Renal cortical epithelial cell (primary cell): ENCODE measurements around the gene PLEKHA6. TPM values are rescaled to one million over a fixed set of nuclear protein-coding genes. Genes with fewer than 3 reads are reported as not detected.
A peak's percentile ranks its signal among the peaks of the same experiment; 100 is the strongest.
"Not testable (repeated sequence)": the region's sequence is repeated elsewhere in the genome, so short reads cannot be mapped to it uniquely, and the experiment has no call there.

Experiments
- DNase-seq: peaks from one replicate; pipeline ENCODE4 v3.0.0-alpha.2; 2011; ENCODE audit warnings: low read depth
- total RNA-seq: library from RNA; depleted of rRNA; stranded (reverse); fragments of >200 nt; gene quantifications from 2 replicates; pipeline ENCODE4 v1.2.3, GENCODE V29; 2014

PLEKHA6 gene
- total RNA-seq, 1 donor from 2014 or later = 26.8 TPM

DNA sequence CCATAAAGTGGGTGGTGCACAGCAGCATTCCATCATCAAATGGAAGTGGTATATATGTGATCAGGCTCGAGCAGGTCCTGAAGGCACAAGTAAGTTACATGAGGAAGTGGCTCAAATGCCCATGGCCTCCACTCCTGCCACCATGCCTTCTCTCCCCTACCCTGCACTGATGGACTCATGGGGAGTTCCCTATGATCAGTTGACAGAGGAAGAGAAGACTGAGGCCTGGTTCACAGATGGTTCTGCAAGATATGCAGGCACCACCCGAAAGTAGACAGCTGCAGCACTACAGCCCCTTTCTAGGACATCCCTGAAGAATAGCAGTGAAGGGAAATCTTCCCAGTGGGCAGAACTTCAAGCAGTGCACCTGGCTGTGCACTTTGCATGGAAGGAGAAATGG lies 121.2 kb downstream of the PLEKHA6 start:
- DNase-seq = not testable (repeated sequence)

DNA sequence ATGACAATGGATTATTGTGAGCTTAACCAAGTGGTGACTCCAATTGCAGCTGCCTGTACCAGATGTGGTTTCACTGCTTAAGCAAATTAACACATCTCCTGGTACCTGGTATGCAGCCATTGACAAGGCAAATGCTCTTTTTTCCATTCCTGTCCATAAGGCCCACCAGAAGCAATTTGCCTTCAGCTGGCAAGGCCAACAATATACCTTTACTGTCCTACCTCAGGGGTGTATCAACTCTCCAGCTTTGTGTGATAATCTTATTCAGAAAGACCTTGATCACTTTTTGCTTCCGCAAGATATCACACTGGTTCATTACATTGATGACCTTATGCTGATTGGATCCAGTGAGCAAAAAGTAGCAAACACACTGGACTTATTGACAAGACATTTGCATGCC lies 122.2 kb downstream of the PLEKHA6 start:
- DNase-seq = not testable (repeated sequence)

DNA sequence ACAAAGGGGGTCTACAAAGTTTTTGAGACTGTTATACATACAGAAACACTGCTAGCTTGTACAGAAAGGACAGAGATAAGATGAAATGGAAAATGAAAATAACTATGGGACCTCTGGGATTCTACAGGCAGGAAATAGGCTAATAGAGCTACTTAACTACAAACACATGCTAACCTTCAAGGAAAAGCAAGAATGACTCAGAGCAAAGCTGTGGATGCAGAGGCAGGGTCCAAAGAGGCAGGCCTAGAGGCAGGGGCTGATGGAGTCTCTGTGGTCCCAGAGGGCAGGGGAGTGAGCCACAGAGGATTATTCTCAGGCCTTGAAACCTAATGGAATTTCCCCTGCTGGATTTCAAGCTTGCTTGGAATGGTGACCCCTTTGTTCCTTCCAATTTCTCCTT lies 127.2 kb downstream of the PLEKHA6 start:
- no peak for DNase-seq

DNA sequence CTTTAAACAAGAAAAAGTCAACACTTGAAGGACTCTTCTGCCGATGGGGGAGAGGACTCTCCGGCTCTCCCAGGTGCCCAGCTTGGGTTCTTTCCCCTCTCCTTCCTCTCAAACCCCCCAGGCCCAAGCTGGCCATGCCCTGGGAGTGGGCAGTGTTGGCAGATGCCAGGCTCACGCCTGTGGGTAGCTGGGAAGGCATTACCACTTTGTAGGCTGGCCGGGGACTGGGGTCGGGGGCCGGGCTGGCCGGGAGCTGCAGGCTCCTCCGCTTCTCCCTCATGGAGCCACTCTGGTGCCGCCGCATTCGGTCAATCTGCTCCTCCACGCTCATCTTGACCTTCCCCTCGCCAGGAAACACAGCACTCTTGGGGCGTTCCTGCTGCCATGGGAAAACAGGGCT lies 129.5 kb downstream of the PLEKHA6 start:
- DNase-seq = no peak

DNA sequence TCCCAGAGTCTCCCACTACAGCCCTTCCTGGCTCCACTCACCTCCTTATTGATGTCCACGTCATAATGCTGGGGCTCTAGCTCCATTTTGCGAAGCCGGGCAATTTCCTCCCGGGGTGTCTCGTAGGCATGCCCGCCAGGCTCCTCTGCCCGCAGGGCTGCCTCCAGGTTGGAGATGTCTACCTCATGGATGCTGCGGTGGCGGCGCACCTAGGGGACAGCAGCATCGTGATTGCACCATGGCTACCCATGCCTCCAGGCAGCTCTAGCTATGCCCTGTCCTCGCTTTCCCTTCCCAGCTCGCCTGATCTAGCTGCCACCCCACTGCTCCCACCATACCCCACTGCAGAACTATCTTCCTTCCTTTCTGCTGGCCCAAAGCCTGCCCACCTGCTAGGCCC lies 130.8 kb downstream of the PLEKHA6 start:
- DNase-seq = no peak

DNA sequence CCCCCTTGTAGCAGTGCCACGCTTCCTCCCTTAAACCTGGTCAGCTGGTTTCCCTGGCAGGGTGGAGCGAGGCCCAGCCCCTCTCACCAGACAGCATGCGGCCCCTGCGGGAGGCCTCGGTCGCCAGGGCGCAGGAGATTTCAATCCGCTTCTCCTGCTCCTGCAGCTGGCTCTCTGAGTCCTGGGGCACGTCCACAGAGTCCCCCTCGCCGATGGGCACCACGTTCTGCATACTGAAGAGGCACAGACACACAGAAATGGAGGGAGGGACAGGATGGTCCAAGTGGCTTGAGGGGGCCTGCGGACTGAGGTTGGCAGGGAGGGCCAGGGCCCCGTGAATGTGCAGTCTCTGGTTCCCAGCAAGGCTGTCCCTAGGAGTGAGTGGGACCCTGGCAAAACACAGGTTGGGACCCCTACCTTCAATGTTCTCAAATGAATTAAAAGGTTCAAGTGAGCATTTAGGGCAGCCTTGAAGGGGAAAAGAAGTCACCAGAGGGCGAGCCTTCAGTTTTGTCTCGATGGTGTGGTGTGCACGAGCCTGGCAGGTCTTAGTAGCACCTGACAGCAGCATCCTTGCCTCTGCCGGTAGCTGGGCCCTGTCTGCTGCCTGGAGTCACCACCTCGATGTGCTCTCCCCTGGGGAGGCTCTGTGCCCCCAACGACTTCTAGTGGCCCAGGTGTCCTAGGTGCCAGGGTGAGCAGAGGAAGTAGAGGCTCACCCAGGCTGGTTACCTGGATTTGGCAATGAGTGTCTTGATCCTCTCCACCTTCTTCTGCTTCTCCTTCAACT lies 131.5 kb downstream of the PLEKHA6 start:
- DNase-seq = no peak

DNA sequence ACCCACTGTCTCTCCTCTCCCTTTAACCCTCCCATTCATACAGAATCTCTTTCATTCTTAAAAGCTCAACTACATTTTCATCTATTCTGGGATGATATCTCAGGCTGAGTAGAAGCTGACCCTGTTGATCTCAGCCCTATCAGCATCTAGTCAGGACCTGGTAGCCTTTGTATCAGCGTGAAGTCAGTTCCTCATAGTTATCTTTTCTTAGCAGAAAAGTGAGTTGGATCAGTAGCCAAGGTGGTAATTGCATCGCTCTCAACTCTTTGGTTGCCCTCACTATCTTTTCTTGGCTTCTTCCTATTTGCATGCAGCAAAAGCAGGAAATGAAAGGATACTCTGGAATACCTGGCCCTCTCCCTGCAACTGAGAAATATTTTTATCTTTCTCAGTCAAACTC lies 132.4 kb downstream of the PLEKHA6 start:
- DNase-seq = no peak

DNA sequence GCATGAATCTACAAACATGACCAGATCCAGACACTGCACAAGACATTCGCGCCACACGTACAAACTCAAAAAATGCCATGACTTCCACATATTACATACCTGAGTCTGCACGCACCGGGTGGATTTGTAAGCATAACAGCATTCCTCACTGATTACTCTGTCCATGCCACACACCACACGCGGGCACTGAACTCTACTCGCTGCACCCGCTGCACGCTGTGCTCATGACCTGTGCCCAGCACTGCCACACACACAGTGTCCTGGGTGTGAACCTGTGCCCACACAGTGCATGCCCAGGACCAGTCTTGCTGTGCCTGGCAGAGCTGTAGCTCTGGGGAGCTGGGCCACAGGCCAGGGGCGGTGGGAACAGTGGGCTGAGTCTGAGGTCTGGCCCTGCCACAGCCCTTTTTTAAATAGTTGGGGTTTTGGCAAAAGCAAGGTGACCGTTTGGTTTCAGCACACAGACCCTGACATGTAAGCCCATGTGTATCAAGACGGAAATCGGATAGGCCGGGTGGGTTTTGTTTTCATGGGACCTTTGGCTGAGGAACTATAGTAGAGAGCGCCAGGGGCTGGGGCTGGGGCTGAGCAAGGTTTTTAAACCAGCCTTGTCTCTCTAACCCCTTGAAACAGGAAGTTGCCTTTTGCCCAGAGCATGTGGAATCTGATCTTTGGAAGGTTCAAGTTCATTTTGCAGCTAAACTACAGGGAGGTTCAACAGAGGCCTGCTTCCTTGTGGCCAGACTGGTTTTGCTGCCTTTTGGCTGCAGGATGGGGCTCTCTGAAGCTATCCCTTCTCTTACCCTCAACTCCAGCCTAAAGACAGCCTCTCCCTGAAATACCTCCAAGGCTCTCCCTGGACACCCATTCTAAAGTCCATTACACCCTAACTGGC lies 133.6 kb downstream of the PLEKHA6 start:
- DNase-seq = peak; percentile 92

DNA sequence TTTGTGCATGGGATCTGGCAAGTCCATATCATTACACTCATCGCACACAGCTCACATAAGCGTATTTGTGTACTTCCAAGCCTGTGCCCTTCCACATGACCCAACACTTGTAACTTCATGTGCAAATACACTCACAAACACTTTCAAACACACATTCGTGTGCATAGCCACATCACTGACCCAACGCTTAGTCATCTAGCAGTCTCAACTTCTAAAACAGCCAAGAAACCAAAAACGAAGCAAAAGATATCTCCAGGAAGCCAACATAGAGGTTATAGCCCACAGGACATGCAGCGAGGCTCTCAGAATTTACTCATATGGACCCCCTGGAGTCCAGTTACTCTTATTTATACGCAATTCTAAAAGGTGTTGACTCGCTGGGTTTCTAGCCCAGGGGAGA lies 135.1 kb downstream of the PLEKHA6 start:
- DNase-seq = no peak

DNA sequence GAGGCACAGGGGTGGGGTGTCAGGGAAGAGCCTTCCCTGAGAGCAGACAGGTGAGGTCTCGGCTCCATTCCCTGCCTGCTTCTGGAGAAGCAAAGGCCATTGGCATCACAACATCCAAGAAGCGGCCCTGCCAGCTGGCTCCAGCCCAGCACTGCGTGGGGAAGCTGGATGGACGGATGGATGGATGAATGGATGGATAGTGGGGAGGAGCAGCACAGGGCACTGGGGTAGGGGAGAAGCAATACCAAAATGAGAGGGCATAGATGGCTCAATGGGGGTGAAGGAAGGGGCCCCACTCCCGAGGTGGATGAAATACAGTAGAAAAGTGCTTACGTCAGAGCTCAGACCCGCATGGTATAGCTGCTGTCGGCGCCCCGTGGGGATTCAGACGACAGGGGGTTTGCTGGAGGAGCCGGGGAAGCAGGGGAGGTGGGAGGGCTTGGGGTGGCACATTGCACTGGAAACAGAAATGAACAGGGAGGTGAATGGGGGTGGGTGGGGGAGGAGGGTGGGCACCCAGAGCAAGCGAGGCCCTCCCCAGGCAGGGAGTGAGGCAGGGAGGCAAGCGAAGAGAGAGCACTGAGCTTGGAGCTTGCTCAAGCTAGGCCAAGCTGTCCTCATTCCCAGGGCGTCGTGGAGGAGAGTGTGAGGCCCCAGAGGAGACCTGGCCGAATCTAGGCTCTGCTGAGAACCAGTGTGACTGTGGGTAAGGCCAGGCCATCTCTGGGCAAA lies 136.4 kb downstream of the PLEKHA6 start:
- no peak for DNase-seq

DNA sequence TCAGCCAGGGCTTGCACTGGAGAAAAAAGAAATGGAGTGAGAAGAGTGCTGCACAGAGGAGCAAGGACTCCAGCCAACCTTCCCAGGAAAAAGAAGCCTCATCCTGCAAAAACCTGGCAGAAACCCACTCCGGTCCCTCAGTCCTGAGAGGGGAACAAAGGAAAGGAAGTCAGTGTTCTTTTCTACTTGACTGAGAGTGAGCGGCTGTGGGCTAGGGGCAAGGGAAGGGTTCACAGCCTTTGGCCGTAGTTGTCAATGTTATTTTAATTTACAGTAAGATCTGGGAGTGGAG lies 137.0 kb downstream of the PLEKHA6 start:
- DNase-seq = no peak

DNA sequence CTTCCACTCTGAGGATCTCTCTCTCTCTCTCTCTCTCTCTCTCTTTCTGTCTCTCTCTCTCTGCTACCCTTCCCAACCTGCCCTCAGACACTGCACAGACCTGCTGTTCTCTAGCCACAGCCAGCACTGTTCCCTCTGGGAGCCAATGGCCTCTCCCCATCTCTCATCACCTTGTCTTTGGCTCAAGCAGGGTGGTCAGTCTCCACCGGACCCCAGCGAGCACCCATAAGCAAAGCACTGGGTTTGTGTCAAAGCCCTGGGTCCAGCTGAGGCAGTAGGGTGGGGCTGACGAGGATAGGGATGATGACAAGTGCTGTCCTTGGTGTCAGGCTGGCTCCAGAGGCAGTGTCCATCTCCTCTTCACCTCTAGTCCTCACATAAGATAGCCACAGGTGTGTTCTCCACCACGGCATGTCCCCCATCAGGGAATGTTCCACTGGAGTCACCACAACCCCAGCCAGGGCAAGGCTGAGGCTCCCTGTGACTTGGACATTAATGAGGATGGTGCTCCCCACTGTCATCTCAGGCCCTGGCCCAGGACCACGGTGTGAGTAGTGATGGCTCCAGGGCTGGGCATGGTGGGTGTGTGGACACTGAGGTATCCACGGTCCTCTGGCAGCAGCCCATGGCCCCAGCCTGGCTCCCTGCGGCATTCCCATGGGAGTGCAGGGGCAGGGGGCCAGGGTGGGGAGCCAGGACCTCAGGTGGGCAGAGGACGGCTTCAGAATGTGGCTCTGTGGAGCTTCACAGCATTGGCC lies 137.5 kb downstream of the PLEKHA6 start:
- no peak for DNase-seq

DNA sequence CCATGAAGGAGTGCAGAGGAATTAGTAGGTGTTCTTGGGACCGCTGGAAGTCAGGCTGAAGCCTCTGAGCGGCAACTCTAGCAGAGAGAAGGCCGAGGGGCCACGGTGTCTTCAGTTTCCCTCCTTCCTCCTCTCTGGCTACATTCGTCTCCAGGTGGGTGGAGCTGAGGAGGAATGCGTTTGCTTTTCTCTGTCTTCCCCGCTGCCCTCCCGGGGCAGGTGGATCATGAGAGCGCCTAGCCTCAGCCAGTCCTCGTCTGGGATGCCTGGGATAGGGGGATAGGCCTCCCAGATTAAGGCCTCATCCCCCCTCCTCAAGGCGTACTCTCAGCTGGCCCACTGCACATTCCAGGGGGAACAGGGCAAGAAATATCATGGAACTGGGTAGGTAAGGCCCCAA lies 138.5 kb downstream of the PLEKHA6 start:
- no peak for DNase-seq

DNA sequence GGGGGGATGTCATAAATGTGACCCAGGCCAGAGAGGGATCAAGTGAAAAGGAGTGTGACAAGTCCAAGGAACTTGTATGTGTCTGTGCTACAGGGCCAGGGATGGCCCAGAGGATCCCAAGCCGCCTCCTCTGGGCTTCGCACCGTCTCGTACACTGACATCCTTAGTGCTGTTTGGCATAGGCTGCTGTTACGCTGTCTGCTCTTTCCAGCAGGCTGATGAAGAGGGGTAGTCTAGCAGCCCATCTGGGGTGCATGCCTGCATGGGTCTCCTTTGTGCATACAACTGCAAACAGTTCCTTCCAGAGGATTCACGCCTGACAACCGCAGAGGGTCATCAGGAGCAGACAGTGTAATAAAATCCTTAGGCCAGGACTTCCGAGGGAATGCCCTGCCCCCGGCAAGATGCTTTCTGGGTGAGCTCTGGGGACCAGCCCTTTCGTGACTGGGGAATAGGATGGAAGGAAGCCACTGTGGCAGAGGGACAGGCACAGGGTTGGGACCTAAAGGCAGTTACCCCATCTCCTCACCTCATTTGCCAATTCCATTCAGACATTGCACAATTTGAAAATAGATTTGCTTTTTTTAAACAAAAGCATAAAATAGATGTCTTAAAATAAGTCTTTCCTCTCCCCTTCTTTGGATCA lies 139.6 kb downstream of the PLEKHA6 start:
- no peak for DNase-seq

DNA sequence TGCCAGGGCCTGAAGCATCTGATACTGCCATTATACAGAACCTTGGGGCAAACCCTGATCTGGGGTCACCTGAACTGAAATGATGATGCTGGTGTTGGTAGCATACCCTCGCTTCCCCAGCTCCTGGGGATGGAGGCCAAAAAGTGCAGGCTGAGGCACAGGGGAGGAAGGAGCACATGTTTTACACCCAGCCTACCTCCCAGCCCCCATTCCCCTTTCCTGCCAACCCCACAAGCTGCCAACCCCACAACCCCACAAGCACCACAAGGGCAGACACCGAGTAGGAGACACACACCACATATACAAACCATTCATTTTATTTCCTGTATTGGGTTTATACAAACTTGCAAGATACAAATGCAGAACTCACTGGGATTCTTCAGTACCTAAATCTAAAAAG lies 141.2 kb downstream of the PLEKHA6 start:
- no peak for DNase-seq

DNA sequence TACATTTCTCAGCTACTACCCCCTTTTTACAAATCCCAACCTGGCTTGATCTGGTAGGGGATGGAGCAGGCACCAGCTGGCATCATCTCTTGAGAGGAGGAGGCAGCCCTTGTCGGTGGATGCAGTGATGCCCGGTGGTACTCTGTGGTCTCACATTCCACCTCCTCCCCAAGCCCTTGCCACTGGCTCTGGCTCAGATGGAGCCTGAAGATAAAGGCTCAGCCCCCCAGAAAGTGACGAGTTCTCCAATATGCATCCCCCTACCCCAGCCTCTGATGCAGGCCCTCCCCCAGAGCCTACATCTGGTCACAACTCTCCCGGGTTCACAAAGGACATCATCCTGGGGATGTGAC lies 142.1 kb downstream of the PLEKHA6 start:
- DNase-seq = no peak

DNA sequence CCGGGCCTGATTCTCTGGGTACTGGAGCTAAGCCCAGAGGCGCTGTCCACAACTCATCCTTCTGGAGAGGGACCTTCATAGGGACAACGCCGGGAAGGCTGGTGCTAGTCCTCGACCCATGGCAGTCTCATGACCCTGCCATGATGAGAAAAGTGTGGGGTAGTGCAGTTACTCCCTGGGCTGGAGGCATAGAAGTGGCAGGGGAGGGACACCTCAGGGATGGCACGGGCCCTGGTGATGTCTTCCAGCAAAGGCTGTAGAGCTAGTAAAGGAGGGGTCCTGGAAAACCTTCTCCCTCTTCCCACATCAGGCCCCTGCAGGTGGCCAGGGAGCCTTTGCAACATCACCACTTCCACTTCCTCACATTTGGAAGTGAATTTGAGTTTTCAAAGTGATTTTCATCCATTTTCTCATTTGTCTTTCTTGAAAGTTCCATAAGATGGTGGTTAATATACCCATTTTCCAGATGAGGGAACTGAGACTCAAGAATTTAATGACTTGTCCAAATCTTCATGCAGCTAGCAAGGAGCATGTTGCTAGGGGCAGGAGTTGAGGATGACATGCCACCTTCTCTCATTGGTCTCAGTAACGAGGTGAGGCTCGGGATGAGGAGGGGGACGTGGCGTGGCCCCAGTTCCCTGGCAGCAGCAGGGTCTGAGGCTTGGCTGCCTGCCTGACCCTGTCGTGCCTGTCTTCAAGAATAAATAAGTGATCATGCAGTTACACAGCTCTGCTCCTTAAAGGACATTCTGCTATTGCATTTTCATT lies 142.7 kb downstream of the PLEKHA6 start:
- DNase-seq = no peak

DNA sequence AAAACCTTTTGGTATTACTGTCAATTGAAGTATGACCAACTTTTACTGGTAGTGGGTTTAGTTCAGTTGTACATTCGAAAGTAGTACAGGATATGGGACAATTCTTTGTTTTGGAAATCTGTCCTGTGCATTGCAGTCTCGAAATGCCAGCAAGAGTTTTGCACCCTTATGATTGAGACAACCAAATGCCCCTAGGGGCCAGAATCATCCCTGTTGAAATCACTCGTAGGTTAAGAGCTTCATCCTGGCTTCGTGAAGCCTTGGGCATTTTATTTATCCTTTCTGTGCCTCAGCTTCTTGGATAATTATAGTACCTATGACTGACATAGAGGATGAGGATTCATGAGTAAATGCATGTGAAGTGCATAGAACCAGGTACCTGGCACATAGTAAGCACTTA lies 143.5 kb downstream of the PLEKHA6 start:
- DNase-seq = no peak

DNA sequence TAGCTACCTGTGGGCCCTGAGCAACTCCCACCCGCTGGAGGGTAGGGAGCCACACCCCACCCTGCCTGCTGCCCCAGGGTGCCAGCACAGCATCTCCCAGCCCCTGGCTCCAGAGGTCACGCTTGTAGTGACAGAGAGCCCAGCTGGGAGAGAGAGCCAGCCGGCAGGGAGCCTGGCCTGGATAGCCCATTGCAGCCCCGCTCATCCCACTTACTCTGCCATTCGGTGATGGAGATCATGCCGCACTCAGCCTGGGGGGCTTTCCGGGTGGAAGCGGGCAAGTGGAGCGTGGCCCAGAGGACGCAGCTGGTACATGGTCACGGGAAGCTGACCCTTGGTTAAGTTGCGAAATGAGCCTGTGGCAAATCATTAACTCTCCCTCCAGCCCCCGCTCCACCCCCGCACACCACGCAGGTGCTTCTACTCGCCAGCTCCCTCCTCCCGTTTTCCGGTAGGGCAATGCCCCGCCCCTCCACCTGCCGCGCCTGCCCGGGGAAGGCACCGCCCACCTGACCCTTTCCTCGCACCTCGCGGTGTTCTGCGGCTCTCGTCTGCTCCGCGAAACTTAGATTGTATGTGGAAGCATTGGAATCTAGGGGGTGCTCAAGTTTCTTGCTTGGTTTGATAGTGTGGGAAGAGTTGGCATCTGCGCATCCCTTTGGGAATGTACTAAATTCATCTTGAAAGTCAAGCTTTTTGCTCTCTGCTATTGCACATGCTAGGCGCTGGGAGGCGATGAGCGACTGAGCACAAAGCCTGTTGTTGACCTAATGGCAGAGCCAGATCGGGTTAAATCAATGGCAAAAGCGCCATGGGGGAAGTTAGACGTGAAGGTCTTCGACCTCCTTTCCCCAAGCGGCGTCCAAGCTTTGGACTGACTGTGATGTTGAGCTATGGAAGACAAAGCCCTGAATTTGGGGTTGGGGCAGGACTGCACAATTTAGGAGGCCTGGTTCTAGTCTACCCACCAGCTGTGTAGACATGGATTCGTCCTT lies 145.8 kb downstream of the PLEKHA6 start, which contains the start of gene GOLT1A:
Gene GOLT1A (minus strand): TSS at position 321 of the 995 bp plus-strand sequence. CDS start 82 bp downstream, at position 239.
- DNase-seq = peak; percentile 93
